ENCODE data around the gene WFIKKN2.
A peak's percentile ranks its signal among the peaks of the same experiment; 100 is the strongest.

The WFIKKN2 gene

DNA sequence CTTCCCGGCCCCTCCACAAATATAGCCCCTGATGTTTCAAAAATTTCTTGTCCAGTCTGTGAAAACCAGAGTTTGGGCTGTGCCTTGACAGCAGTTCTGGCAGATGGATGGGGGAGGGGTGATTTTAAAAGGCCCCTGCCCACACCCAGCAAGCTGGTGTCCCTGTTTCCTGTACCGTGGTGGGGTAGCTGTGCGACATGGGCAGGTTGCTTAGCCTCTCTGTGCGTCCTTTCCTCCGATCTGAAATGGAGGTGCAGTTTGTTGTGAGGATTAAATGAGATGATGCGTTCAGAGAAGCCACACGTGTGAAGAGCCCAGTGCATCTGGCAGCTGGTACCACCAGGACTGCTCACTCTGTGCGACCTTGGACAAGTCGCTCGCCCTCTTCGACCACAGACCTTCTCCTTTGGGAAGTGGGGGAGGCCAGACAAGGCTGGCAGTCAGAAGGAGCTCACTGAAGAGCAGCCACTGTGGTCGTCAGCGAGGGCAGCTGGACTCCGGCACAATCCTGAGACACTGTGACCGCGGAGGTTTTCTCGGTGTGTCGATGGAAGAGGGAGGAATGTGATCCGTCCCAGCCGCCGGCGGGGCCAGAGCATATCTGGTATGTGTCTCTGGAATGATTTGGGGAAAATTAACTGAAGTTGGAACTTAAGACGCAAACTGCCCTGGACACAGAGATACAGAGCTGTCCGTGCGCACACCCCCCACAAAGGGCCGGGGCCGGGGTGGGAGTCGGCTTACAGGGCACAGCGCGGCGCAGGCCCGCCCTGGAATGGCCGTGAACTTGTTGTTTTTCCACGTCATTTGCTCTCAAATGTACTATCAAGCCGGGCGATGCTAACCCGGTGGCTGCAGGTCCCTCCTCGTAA, 721 bp upstream of the WFIKKN2 start:
- H3K4me3 ChIP-seq, result peak overlapping the region; percentile 67
- no peak for TF ChIP-seq CTCF (IDR thresholded peaks at IDR 0.05)
- peak; percentile 73 for DNase-seq (ENCODE audit: low spot score)
- peak overlapping the region in 1 of 2 donors; percentile 26 for H3K27ac ChIP-seq

- TF ChIP-seq CTCF (IDR thresholded peaks at IDR 0.05), result no peak
- Histone ChIP-seq H3K4me3 (no peak overlapping the region), H3K27ac (no peak overlapping the region)
- peak; percentile 56 for DNase-seq (ENCODE audit: low spot score)
Measured at GRCh38 chr17:50836826-50837225, 1.4 kb downstream of the WFIKKN2 start.

GRCh38 chr17:50837286-50837979, 2.0 kb downstream of the WFIKKN2 start:
- TF ChIP-seq CTCF (IDR thresholded peaks at IDR 0.05), result no peak

DNA sequence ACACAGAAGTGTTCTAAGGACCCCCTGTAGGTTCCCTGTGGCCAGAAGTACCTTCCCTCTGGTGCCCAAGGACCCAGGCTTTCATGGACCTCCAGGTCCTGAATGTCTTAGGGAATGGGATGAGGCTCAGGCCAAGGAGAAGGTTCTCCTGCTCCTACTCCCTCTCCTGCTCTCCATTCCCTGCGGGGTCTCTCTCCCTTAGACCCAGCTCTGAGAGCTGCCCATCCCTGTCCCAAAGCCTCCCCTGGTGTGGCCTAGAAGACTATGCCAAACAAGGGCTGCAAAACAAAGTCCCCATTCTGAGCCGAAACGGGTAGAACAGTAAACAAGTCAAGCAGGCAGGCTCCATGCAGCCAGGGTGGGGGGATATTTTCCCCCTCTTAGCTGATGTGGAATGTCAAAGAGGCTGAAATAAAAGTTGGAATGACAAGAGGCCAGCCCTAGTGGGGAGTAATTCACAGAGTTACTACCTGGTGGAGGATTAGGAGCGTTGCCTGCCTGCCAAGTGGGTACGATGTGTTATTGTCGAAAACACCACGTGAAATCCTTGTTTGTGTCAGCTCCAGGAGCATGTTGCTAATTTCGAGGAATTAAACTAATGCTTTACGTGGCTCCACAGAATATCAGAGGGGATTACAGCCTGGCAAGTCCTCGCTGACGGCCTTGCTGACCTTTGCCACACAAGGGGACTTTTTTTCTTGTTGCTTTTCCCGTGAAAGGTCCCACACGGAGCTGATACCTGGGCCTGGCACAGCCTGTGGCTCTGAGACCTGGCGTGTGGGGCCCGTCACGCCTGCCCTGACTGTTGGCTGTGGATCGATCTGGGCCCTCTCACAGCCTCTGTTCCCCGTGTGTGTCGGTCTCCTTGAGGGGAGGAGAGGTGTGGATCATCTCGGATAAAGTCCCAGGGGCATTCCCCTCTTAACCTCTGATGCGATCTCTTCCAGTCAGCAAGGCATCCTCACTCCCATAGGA, 2.9 kb downstream of the WFIKKN2 start:
- Histone ChIP-seq H3K4me3 (no peak overlapping the region), H3K27ac (no peak overlapping the region)
- DNase-seq (ENCODE audit: low spot score), result peak; percentile 60
- TF ChIP-seq CTCF (IDR thresholded peaks at IDR 0.05), result no peak

More at GRCh38 chr17:50837286-50837979, 2.0 kb downstream of the WFIKKN2 start:
- Histone ChIP-seq H3K4me3 (no peak overlapping the region), H3K27ac (no peak overlapping the region)
- DNase-seq (ENCODE audit: low spot score), result peak; percentile 59

- H3K27ac ChIP-seq, result no peak overlapping the region
- no peak overlapping the region for H3K4me3 ChIP-seq
- DNase-seq (ENCODE audit: low spot score), result no peak
- TF ChIP-seq CTCF (IDR thresholded peaks at IDR 0.05), result no peak
Measured at GRCh38 chr17:50839591-50840310, 4.4 kb downstream of the WFIKKN2 start.

- no peak overlapping the region for H3K4me3 ChIP-seq
- H3K27ac ChIP-seq, result no peak overlapping the region
- DNase-seq (ENCODE audit: low spot score), result peak; percentile 68
- no peak for TF ChIP-seq CTCF (IDR thresholded peaks at IDR 0.05)
Measured at GRCh38 chr17:50840311-50840851, 5.0 kb downstream of the WFIKKN2 start.

Measured in coronary artery (tissue), 2 donors.